DOHH2 (cell line): Measurements from ENCODE around the gene MCF2L.

Experiments used
- H3F3A ChIP-seq: fragments of 200-600 bp; sonication (generic), shearing (Covaris generic); 2 replicates; pipeline ENCODE4 v1.6.0; 2016; ENCODE audit warnings: antibody characterized with exemption, mild to moderate bottlenecking; ENCODE audit not compliant: control insufficient read depth, insufficient read depth
- H3K27ac ChIP-seq: fragments of 200-600 bp; sonication (generic); 2 replicates; pipeline ENCODE4 v1.5.1; 2014; ENCODE audit warnings: low read depth, mild to moderate bottlenecking, low read length, moderate library complexity
- H3K27me3 ChIP-seq: fragments of 200-600 bp; sonication (generic); 2 replicates; pipeline ENCODE4 v1.6.1; 2014; ENCODE audit warnings: mild to moderate bottlenecking, low read length, mixed read lengths; ENCODE audit not compliant: control insufficient read depth
- H3K36me3 ChIP-seq: fragments of 200-600 bp; sonication (generic); 2 replicates; pipeline ENCODE4 v1.6.1; 2014; ENCODE audit warnings: mild to moderate bottlenecking, low read length, moderate library complexity, mixed read lengths; ENCODE audit not compliant: control insufficient read depth
- H3K4me1 ChIP-seq: fragments of 200-600 bp; sonication (generic); 2 replicates; pipeline ENCODE4 v1.6.1; 2014; ENCODE audit warnings: mild to moderate bottlenecking, low read length, mixed read lengths; ENCODE audit not compliant: control insufficient read depth
- H3K4me2 ChIP-seq: fragments of 200-600 bp; sonication (generic); 2 replicates; pipeline ENCODE4 v1.6.0; 2014; ENCODE audit warnings: mild to moderate bottlenecking, low read length, moderate library complexity
- H3K4me3 ChIP-seq: fragments of 200-600 bp; sonication (generic); 2 replicates; pipeline ENCODE4 v1.5.1; 2014; ENCODE audit warnings: mild to moderate bottlenecking, low read length, mixed read lengths
- H3K79me2 ChIP-seq: fragments of 200-600 bp; sonication (generic); 2 replicates; pipeline ENCODE4 v1.6.1; 2014; ENCODE audit warnings: mild to moderate bottlenecking, low read length, mixed read lengths; ENCODE audit not compliant: control insufficient read depth
- H3K9me2 ChIP-seq: fragments of 200-600 bp; sonication (generic); replicated peaks from 2 replicates; pipeline ENCODE4 v1.6.1; 2014; ENCODE audit warnings: mild to moderate bottlenecking, low read length, mixed read lengths; ENCODE audit not compliant: control insufficient read depth
- H3K9me3 ChIP-seq: fragments of 200-600 bp; sonication (generic); 2 replicates; pipeline ENCODE4 v1.6.1; 2014; ENCODE audit warnings: antibody characterized with exemption, low read length, mixed read lengths; ENCODE audit not compliant: control insufficient read depth, insufficient read depth
- H4K20me1 ChIP-seq: fragments of 200-600 bp; sonication (generic); 2 replicates; pipeline ENCODE4 v1.6.0; 2014; ENCODE audit warnings: low read depth, mild to moderate bottlenecking, antibody characterized with exemption, low read length, moderate library complexity; ENCODE audit not compliant: control insufficient read depth, insufficient read depth
- CTCF ChIP-seq: fragments of 200-600 bp; sonication (generic); IDR thresholded peaks from one replicate; pipeline ENCODE4 v1.5.1; 2014; ENCODE audit warnings: antibody characterized with exemption, mild to moderate bottlenecking, low read depth, low read length; ENCODE audit not compliant: poor library complexity, severe bottlenecking
- EZH2phosphoT487 ChIP-seq: fragments of 200-600 bp; sonication (generic); IDR thresholded peaks from 2 replicates; pipeline ENCODE4 v1.6.1; 2017; ENCODE audit warnings: borderline replicate concordance, mild to moderate bottlenecking, antibody characterized with exemption, low read length, moderate library complexity, mixed read lengths

MCF2L gene

GRCh38 chr13:113010510-113010865 is 41.5 kb downstream of the MCF2L start:
- no peaks in the 10 kb centered on the region for H3F3A ChIP-seq
- no peaks in the 10 kb centered on the region for H3K36me3 ChIP-seq
- no peaks in the 10 kb centered on the region for H3K9me3 ChIP-seq
- no peaks in the 10 kb centered on the region for H3K79me2 ChIP-seq
- H3K4me2 ChIP-seq = no peak overlapping the region
- H3K27me3 ChIP-seq = no peaks in the 10 kb centered on the region
- no peak overlapping the region for H3K4me3 ChIP-seq
- no peaks in the 10 kb centered on the region for H3K9me2 ChIP-seq
- no peaks in the 10 kb centered on the region for H4K20me1 ChIP-seq
- no peak overlapping the region for H3K27ac ChIP-seq
- TF ChIP-seq EZH2phosphoT487 (no peak), CTCF (no peak)
- no peaks in the 10 kb centered on the region for H3K4me1 ChIP-seq

GRCh38 chr13:113013303-113013702 is 44.3 kb downstream of the MCF2L start:
- H3K4me3 ChIP-seq = no peak overlapping the region
- H3K79me2 ChIP-seq = no peaks in the 10 kb centered on the region
- no peaks in the 10 kb centered on the region for H3K9me2 ChIP-seq
- H3K27ac ChIP-seq = no peak overlapping the region
- no peaks in the 10 kb centered on the region for H3K36me3 ChIP-seq
- H3K9me3 ChIP-seq = no peaks in the 10 kb centered on the region
- no peak for TF ChIP-seq EZH2phosphoT487
- TF ChIP-seq CTCF = no peak
- H3K4me2 ChIP-seq = no peak overlapping the region
- H3K4me1 ChIP-seq = no peaks in the 10 kb centered on the region
- H3F3A ChIP-seq = no peaks in the 10 kb centered on the region
- H4K20me1 ChIP-seq = no peaks in the 10 kb centered on the region
- no peaks in the 10 kb centered on the region for H3K27me3 ChIP-seq

- H3K27me3 ChIP-seq = no peaks in the 10 kb centered on the region
- no peaks in the 10 kb centered on the region for H3K36me3 ChIP-seq
- H3K9me3 ChIP-seq = no peaks in the 10 kb centered on the region
- no peak overlapping the region for H3K27ac ChIP-seq
- H3K9me2 ChIP-seq = no peaks in the 10 kb centered on the region
- H3F3A ChIP-seq = no peaks in the 10 kb centered on the region
- no peak overlapping the region for H3K4me3 ChIP-seq
- H3K4me2 ChIP-seq = no peak overlapping the region
- H3K79me2 ChIP-seq = no peaks in the 10 kb centered on the region
- H4K20me1 ChIP-seq = no peaks in the 10 kb centered on the region
- TF ChIP-seq EZH2phosphoT487 (no peak), CTCF (no peak)
- H3K4me1 ChIP-seq = no peaks in the 10 kb centered on the region
These were observed 45.1 kb downstream of the MCF2L start for GRCh38 chr13:113013878-113014751.
